ENCODE results near the gene TNFSF13.

- peak; percentile 50; the same call in 1 of the 2 replicates for TF ChIP-seq USF2 (IDR thresholded peaks at IDR 0.05; ENCODE audit: low read length)
- TF ChIP-seq CTCF (IDR thresholded peaks at IDR 0.05; ENCODE audit: control extremely low read depth in 1 of 3, insufficient read depth in 1 of 3, low read depth in 1 of 3, low read length in 3 of 3) = no peak
- TF ChIP-seq ATF2 (IDR thresholded peaks at IDR 0.05; ENCODE audit: low read length) = peak; percentile 91; the same call in 1 of the 2 replicates
- TF ChIP-seq SP1 (IDR thresholded peaks at IDR 0.05; ENCODE audit: low read depth, low read length) = no peak
- no peak for TF ChIP-seq TAF1 (IDR thresholded peaks at IDR 0.05; ENCODE audit: low read depth, low read length)
- no peak for TF ChIP-seq ZNF274 (IDR thresholded peaks at IDR 0.05; ENCODE audit: borderline replicate concordance, extremely low read depth, low read length)
- no peak for TF ChIP-seq EP300 (IDR thresholded peaks at IDR 0.05; ENCODE audit: borderline replicate concordance in 1 of 2, low read depth in 2 of 2, low read length in 2 of 2)
- no peak for TF ChIP-seq RXRA (IDR thresholded peaks at IDR 0.05; ENCODE audit: insufficient read depth, low read depth, low read length)
- peak; percentile 100 for TF ChIP-seq POLR2AphosphoS5 (IDR thresholded peaks at IDR 0.05; ENCODE audit: low read depth, low read length)
- TF ChIP-seq GABPA (IDR thresholded peaks at IDR 0.05; ENCODE audit: borderline replicate concordance, insufficient read depth, low read length) = 0 out of 2 replicates have a peak, but pooled peaks have one; percentile 33
- no peak for TF ChIP-seq E2F6 (IDR thresholded peaks at IDR 0.05)
- TF ChIP-seq YY1 (IDR thresholded peaks at IDR 0.05; ENCODE audit: low read depth, low read length) = no peak
- no peak for TF ChIP-seq RAD21 (IDR thresholded peaks at IDR 0.05 in 1 of 2, conservative IDR thresholded peaks at IDR 0.05 in 1 of 2; ENCODE audit: low read depth in 2 of 2, low read length in 2 of 2)
Observed at GRCh38 chr17:7579001-7579833, 20.7 kb downstream of the TNFSF13 start, which contains the start of gene CD68.

Measured in H1 (cell line).